C1 segment of cervical spinal cord (tissue), 14 donors: Measurements from ENCODE around the gene MACROD2.
"Not testable (repeated sequence)": the region's sequence is repeated elsewhere in the genome, so short reads cannot be mapped to it uniquely, and the experiment has no call there.

Source experiments
- DNase-seq, 14 donors: peaks; one replicate each; lab custom pipeline; 2025; lab: John Stamatoyannopoulos, UW

MACROD2 gene

DNA sequence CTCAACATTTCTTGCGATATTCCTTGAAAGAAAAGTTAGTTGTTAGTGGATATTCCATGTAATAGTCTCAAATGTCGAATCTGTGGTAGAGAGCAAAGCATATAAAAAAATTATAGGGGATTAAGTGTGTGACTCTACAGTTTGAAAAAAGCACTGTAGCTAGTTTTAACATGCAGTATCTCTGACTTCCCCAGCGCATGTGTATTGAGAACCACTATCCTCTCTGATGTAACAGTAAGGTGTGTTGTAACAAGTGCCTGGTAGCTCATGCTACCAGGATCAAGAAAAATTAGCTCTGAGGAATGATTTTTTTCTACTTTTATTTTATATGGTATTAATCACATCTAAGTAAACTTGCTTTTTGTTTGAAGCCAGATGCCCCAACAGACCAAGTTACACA is 1788.7 kb downstream of the MACROD2 start:
- DNase-seq = no peak

DNA sequence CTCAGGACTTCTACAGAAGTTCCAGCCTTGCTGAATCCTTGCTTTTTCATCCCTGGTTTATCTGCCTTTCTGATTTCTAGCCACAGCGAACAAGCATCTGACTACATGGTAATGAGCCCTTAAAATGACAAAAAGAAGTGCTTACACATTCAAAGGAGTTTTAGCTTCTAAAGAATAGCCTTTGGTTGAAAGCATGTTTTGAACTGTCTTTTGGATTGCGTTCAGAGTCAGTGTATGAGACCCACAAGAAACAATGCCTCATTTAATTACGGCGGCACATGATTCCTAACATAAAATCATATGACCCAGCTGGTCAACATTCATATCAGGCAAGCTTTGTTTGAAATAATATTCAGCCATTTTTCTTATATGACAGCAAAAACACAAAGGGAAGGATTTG is 1793.8 kb downstream of the MACROD2 start:
- DNase-seq = peak in 2 of 14 donors; percentile 3 to 5

DNA sequence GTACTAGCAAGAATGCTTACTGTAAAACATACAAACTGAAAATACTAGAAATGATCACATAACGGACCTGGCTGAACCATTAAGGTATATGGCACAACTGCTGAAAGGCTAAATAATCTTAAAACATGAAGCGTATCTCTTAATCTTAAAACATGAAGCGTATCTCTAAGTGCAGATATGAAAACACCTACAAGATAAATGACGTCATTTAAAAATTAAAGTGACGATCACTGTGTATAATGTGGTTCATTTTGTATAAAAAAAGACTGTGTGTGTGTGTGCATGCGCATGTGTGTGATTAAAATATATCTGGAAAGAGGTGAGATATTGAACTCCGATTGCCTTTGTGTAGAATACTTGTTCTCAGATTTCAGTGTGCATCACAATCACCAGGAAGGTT is 1797.5 kb downstream of the MACROD2 start:
- no peak for DNase-seq

DNA sequence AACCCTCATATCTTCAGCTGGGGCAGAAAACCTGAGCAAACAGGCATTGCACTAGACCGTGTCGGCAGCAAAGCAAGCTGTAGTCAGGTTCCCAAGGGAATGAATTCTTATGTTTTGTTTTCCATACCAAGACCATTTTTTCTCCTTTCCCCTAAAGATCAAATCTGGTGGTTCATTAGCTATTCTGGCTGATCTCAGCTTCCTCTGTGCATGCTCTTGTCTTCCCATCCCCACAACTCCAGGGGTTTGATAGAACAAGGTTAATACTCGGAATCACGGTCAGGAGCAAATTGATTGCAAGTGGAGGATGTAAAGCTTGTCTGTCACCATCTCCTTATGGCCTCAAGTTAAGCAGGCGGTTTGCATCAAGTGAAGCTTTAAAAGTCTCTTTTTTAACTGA is 1799.1 kb downstream of the MACROD2 start:
- no peak for DNase-seq

DNA sequence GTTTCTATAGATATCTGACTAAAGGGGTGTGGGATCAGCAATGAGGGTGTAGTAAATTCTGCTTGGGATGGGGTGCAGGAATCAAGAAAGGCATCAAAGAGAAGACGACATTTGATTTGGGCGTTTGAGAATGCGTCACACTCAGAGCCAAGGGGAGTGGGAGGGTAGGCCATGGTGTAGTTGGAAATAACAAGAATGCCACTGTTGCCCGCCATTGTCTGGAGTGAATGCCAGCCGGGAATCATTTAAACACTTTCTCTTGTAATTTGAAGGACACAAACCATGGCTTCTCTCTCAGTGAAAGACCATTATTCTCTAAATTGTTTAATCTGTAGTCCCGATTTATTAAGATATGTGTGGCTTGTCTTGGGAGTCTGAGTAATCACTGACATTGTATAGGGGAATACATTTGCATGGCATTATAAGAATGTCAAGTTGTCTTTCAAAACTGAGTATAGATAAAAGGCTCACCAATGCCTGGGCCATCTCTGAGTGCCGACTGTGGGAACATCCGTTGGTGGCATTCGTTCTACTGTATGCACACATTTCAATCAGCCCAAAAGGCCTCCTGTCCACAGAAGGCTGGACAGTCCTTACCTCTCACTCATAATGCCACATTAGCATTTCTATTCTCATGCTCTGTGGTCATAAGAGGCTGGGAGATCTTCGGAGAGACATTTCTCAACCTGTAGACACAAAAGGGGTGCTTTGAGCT is 1800.1 kb downstream of the MACROD2 start:
- DNase-seq = no peak

DNA sequence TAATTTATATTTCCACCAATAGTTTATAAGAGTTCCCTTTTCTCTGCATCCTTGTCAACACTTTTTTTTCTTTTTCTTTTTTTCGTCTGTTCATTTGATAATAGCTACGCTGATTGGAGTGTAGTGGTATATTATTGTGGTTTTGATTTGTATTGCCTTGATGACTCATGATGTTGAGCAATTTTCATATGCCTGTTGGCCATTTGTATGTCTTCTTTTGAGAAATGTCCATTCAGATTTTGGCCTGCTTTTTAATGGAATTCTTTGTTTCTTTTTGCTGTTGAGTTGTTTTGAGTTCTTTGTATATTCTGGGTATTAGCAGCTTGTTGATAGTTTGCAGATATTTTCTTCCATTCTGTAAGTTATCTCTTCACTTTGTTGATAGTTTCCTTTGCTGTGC is 1804.6 kb downstream of the MACROD2 start:
- DNase-seq = no peak

DNA sequence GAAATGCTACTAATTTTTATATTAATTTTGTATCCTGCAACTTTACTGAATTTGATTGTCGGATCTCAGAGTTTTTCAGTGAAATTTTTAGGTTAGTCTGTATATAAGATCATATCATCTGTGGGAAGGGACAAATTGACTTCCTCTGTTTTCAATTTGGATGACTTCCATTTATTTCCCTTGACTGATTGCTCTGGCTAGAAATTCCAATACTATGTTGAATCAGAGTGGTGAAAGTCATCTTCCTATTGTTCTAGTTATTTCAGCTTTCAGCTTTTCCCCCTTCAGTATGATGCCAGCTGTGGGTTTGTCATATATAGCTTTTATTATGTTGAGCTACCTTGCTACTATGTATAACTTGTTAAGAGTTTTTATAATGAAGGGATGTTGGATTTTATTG is 1806.7 kb downstream of the MACROD2 start:
- DNase-seq = no peak

DNA sequence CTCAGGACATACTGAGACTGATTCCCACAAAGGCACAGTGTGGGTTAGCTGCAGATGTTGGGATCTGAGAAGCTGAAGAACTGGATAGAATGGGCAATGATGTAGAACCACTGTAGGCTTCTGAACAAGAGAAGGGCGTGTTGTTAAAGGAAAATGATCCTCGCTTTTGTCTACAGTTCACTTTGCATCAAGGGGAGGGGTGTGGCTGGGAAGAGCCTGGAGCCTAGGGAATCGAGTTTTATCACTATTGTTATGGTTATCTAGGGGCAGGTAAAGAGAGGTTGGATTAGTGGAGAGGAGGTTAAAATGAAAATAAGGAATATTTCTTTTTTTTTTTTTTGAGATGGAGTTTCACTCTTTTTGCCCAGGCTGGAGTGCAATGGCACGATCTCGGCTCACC is 1809.8 kb downstream of the MACROD2 start:
- no peak for DNase-seq

DNA sequence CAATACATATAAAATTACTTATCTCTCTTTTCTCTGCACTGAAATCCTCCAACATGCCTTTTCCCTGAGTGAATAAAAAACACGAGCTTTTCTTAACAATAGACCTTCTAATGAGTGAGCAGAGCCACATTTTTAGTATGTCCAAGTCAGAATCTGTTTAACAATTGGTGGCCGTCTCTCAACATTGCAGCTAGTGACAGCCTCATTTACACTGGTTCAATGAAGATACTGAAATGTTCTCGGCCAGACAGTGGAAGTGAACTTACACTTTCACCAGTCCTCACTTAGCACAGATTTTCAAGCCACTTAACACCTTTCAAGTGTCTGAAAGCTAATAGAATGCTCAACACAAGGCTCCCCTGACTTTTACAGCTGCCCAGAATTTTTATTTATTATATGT is 1810.8 kb downstream of the MACROD2 start:
- DNase-seq = no peak

DNA sequence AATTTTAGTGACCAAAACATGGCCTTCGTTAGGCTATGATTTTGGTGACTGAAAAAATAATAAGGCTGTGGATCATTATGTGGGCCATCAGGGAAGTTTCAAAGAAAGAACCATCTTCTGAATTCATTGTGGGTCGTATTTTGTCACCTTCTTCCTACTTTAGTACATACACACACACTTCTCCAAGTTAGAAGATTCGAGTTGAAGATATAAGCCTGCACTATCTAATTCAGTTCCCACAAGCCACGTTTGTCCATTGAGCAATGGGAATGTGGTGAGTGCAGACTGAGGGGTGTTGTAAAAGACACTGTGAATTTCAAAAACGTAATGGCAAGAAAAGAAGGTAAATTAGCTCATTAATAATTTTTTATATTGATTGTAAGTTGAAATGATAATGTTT is 1812.0 kb downstream of the MACROD2 start:
- no peak for DNase-seq

DNA sequence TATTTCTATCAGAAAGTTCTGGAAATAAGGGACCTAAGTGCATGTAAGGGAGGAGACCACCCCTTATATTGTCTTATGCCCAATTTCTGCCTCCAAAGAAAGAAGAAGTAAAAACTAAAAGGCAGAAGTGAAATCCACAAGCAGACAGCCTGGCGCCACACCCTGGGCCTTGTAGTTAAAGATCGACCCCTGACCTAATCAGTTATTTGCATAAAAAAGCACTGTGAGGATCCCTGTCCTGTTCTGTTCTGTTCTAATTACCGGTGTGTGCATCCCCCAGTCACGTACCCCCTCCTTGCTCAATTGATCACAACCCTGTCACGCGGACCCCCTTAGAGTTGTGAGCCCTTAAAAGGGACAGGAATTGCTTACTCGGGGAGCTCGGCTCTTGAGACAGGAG is 1812.5 kb downstream of the MACROD2 start:
- DNase-seq = not testable (repeated sequence)

DNA sequence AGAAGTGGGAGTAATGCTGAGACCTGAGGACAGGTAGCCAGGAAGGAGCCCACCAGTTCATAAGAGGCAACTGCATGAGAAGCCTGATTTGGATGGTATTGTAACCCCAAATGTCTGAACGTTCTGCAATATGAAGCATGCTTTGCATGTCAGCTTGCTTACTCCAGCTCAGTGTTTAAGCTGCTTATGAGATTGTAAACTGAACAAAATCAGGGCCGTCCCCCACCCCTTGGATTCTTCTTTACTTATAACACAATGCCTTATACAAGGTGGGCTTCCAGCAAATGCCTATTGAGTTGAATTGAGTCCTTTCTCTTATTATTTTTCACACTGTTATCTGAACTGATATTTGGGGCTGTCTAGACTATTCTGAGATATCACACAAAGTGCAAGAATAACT is 1816.6 kb downstream of the MACROD2 start:
- DNase-seq = no peak

DNA sequence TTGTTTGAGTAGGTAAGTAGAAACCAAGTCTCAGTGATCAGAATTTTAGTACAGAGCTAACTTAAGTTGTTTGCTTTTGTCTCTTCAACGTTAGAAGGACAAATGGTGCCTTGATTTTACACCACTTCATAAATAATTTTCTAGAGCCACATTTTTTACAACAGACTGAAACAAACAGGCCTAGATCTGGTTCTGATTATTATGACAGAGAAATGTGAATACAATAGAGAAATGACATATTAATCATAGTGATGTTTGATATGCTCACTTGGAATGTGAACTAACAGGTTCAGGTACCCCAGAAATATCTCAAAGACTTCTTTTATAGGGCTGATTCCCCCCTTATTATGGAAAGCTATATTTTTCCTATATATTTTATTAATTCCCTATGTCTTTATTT is 1817.4 kb downstream of the MACROD2 start:
- no peak for DNase-seq

DNA sequence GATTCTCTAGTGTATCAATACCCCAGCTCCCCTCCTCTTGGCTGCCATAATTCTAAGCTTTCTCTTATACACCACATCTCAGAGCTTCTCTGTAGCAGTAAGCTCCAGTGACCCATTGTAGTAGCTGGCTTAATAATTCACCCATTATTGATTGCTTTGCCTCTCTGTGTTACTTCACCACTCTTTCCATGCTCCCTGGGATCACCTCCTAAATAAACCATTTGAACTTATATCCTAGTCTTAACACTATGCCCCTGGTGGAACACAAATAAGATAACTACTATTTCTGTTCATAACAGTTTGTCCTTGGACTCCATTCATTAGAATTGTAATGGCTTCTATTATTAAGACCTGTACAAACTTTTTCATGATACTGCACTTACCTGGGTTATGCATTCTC is 1819.0 kb downstream of the MACROD2 start:
- no peak for DNase-seq

DNA sequence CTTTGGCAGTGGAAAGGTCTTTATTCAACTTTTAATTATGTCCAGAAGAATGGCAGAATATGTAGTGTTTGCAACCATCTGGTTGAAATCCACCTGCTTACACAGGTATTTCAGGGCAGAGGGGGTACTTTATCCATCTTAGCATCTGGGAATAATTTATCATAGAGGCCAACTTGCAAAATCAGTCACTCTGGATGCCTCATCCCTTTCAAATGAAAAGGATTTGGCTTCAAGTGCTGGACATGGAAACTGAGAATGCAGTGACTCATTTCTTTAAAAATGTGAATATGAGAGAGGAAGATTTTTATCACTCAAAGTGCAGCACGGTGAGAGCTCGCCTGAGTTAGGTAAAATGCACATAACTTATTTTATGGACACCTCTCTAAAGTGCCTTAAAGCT is 1819.6 kb downstream of the MACROD2 start:
- no peak for DNase-seq

DNA sequence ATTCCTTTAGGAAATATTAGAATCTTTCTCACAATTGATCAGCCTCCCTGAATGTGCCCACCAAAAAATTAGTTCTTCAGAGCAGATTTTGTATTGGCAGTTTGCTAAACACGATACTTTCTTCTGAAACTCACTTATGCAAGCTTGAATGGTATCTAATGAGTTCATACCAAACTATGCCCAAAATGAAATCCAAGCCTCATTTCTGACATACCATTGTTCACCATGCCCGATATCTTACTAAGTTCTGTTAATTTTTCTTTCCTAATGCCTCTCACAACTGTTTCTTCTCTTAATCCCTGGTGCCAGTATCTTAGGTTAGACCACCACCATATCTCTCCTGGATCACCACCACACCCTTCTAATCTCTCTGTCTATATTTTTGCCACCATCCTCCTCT is 1822.0 kb downstream of the MACROD2 start:
- DNase-seq = no peak

DNA sequence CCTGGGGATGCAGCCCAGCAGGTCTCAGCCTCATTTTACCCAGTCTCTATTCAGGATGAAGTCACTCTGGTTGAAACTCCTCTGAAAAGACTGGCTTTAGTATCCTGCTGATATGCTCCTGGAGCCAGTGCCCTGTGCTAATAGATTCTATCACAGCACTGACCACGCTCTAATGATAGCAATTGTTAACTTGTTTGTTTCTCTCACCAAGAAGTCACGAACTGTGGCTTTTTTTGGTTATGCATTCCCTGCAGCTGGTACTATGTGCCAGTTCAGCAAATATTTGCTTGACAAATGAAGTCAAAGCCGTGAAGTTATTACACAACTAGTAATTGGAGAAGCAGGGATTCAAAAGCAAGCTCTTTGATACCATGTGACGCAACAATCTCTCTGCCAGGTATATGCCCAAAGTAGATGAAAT is 1823.3 kb downstream of the MACROD2 start:
- DNase-seq = no peak

DNA sequence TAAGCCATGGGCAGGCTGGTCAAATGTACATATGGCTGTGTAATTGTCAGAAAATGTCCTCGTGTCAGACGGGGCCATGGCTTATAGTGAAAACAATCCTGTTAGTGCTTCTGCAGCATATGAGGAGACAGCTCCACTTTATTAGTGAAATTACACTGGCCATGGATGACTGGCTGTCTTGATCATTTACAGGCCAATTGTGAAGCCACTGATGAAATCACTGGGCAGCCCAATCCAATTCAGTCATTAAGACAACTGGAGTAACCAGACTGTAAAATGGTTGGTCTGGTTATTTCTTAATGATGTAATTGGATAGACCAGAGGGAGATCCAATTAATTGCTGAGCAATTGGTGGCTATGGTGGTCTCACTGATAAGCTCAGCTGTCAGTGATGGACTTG is 1828.4 kb downstream of the MACROD2 start:
- no peak for DNase-seq

DNA sequence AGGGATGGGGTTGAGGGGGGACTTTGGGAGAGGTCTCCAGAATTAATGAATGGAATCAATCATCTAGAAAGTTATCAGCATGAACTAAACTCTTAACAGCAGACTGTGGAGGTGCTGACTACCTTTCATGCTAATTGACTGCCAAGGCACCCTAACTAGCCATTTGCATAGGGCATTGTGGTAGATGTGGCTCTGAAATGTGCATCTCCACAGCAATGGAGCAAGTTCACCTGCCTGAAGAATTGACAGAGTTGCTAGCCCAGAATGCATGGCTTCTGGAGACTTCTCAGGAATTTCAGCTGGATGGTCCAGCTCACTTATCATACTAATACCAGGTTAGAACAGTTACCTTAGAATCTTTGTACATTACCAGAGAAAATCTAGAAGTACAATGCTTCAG is 1832.3 kb downstream of the MACROD2 start:
- no peak for DNase-seq

DNA sequence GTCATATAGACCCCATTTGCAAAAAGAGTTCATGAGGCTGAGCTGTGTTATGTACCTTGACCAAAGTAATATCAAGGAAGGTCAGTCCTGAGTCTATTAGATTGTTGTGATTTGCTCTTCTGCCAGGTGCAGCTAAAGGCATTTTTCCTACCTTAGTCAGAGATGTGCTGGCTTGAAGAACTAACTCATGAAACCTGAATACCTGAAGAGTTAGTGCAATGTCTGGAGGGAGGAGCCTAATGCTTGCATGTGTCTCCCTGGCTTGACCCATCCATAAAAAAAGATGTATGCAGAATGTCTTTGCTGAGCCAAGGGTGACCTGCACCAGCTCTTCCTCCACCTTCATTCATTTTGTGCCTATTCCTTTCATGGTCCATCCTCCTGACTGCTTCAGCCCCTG is 1835.9 kb downstream of the MACROD2 start:
- DNase-seq = no peak

DNA sequence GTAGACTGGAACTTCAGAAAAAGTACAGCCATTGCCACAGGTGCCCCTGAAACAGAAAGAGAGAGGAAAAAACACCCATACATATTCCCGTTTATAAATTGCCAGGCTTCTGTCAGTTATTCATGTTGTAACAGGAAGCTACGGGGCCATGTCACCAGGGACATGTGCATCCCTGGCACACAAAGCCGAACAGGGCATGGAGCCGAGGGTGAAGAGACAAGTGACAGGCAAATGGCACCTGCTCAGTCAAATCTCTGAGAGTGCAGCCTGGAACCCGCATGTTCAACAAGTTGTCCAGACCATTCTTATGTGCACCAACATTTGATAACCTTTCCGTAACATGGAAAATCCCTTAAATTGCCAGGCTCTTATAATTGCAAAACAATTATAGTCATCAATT is 1837.2 kb downstream of the MACROD2 start:
- DNase-seq = no peak

DNA sequence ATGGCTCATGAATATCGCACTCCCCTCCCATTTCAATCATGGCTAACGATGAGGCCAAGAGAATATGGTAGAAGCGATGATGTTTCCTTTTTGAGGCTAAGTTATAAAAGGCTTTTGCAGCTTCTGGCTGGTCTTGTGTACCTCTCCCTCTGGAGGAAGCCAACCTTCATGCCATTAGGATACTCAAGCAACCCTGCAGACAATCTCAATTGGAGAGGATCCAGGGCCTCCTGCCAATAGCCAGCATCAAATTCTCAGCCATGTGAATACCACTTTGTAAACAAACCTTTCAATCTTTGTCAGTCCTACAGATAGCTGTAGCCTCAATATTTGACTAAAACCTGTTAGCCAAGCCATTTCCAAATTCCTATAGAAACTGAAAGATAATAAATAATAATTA is 1839.5 kb downstream of the MACROD2 start:
- peak in 1 of 14 donors; percentile 53 for DNase-seq

DNA sequence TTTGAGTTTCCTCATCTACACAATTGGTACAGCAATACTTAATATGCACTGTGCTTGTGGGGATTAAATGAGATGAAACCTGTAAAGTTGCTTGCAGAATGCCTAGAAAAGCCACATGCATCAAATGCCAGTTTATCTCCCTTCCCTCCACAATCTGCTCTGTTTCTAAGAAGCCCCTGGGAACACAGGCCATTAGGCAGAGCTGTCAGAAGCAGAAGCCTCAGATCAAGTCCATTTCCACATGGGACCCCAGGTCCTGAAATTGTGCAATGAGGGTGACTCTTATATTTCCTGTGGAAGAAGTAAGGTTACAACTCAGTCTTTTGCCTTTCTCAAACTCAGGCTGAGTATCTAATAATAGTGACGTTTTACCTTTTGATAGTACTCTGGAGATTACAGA is 1840.5 kb downstream of the MACROD2 start:
- DNase-seq = no peak

DNA sequence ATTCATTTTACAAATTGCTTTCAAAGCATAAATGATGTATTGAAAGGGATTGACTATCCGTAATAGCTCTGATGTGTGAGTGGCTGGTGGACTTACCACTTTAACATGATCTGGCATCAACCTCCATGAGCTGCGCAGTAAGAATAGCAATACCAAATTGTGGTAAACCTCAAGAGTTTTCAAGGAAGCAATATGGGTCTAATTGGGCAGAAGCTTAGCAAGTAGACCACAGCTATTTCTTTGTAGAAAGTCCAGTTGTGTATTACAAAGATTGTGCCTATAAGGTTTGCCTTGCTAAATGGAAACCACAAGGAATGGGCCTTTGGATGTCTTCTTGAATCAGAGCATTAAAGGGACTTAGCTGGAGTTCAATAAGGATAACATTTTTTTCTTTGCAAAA is 1841.3 kb downstream of the MACROD2 start:
- no peak for DNase-seq
